Body of pancreas (tissue), 4 donors: ENCODE results near the gene SLC19A1.

Experiments used
- CTCF ChIP-seq, 7 experiments: fragments of 450-650 bp in 4 of 7; fragments of 200-600 bp in 3 of 7; sonication (generic) in 3 of 7; IDR thresholded peaks; one replicate each; pipeline ENCODE4 v1.5.1; 2016 to 2019; ENCODE audit warnings: antibody characterized with exemption in 7 of 7
- POLR2A ChIP-seq, 3 donors: fragments of 450-650 bp; IDR thresholded peaks; one replicate each; pipeline ENCODE4 v1.6.1; 2016; ENCODE audit warnings: antibody characterized with exemption in 3 of 3, mild to moderate bottlenecking in 2 of 3

GRCh38 chr21:45466330-45467220 lies 75.7 kb downstream of the SLC19A1 start:
- TF ChIP-seq CTCF (IDR thresholded peaks at IDR 0.05) (no peak), POLR2A (IDR thresholded peaks at IDR 0.05) (no peak)
